Progenitor cell of endocrine pancreas (in vitro differentiated cells): ENCODE measurements around the gene RERE. TPM values are rescaled to one million over a fixed set of nuclear protein-coding genes. Genes with fewer than 3 reads are reported as not detected.

ENCODE experiments used
- DNase-seq: peaks from one replicate; pipeline ENCODE4 v3.0.0; 2021; ENCODE audit warnings: low spot score; ENCODE audit not compliant: unreplicated experiment
- H3K27ac Mint-ChIP-seq: 2 replicates; pipeline ENCODE4 v1.8.0; 2021; ENCODE audit warnings: mild to moderate bottlenecking, moderate library complexity, mixed read lengths
- H3K27me3 Mint-ChIP-seq: 2 replicates; pipeline ENCODE4 v1.8.0; 2021; ENCODE audit warnings: mixed read lengths
- H3K36me3 Mint-ChIP-seq: 2 replicates; pipeline ENCODE4 v1.8.0; 2022; ENCODE audit warnings: mixed read lengths; ENCODE audit not compliant: insufficient read depth
- H3K4me1 Mint-ChIP-seq: 2 replicates; pipeline ENCODE4 v1.8.0; 2021; ENCODE audit warnings: low read depth, mixed read lengths
- H3K4me3 Mint-ChIP-seq: 2 replicates; pipeline ENCODE4 v1.8.0; 2021; ENCODE audit warnings: low read depth, mild to moderate bottlenecking, moderate library complexity, mixed read lengths
- H3K9me3 Mint-ChIP-seq: 2 replicates; pipeline ENCODE4 v1.8.0; 2021; ENCODE audit warnings: low read depth, mixed read lengths
- CTCF ChIP-seq: fragments of 200-600 bp; sonication (generic); IDR thresholded peaks from one replicate; pipeline ENCODE4 v1.5.0; 2021; ENCODE audit warnings: antibody characterized with exemption, mild to moderate bottlenecking; ENCODE audit not compliant: unreplicated experiment
- total RNA-seq: library from RNA; stranded (reverse); gene quantifications from 2 replicates; pipeline ENCODE4 v1.2.1, GENCODE V29; 2021

RERE gene
- total RNA-seq, 1 donor from 2014 or later = 329 TPM

- no peak overlapping the region for H3K4me3 Mint-ChIP-seq
- peaks cover 18% of the 10 kb centered on the region for H3K4me1 Mint-ChIP-seq
- H3K27ac Mint-ChIP-seq = no peak overlapping the region
- H3K36me3 Mint-ChIP-seq = no peaks in the 10 kb centered on the region
- DNase-seq = no peak
- no peaks in the 10 kb centered on the region for H3K9me3 Mint-ChIP-seq
- TF ChIP-seq CTCF = no peak
- H3K27me3 Mint-ChIP-seq = no peaks in the 10 kb centered on the region
These were observed 154.2 kb downstream of the RERE start for GRCh38 chr1:8663090-8663802.

- Mint-ChIP-seq H3K36me3 (peaks cover 3% of the 10 kb centered on the region), H3K27me3 (no peaks in the 10 kb centered on the region), H3K4me3 (no peak overlapping the region), H3K9me3 (no peaks in the 10 kb centered on the region), H3K27ac (peak overlapping the region; percentile 18), H3K4me1 (peaks cover 15% of the 10 kb centered on the region)
- no peak for DNase-seq
- no peak for TF ChIP-seq CTCF
These were observed 154.9 kb downstream of the RERE start for GRCh38 chr1:8662380-8663072.

DNA sequence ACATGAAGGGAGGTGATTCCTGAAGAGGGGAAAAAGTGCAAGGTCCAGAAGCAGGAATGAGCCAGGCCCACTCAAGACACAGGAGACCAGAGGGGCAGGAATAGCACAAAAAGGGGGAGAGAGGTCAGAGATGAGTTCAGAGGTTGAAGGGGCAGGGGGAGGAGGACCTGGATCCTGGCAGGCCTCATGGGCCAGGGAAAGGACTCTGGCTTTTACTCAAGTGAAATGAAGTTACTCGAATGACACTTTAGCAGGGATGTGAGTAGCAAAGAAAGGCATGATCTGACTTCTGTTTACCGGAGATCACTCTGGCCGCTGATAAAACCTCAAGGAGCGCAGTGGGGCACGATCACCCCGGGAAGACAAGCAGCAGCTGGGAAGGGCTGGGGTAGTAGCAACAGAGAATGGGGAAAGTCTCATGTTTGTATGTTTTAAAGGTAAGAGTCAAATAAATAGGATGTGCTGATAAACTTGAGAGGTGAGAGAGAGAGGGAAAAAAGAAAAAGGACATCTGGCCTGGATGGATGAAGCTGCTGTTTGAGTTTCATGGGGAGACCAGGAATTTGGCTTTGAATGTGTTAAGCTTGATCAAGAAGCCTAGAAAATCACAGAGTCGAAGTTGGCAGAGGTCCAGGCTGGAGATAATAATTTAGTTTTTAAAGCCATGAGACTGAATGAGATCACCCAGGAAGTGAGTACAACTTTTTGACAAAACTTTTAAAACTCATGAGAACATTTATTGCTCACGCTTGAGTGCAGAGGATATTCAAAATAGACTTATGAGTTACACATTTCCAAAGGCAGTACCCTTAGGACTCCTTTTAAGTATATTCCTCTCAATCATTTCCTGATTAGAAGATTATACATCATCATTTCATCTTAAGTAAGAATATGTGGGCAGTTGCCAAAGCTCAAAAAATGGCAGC is 156.0 kb downstream of the RERE start:
- H3K9me3 Mint-ChIP-seq = no peaks in the 10 kb centered on the region
- H3K36me3 Mint-ChIP-seq = peaks cover 3% of the 10 kb centered on the region
- no peak for TF ChIP-seq CTCF
- DNase-seq = no peak
- H3K27me3 Mint-ChIP-seq = no peaks in the 10 kb centered on the region
- no peak overlapping the region for H3K27ac Mint-ChIP-seq
- no peak overlapping the region for H3K4me3 Mint-ChIP-seq
- peaks cover 13% of the 10 kb centered on the region for H3K4me1 Mint-ChIP-seq

GRCh38 chr1:8660411-8660828 is 157.0 kb downstream of the RERE start:
- DNase-seq = no peak
- Mint-ChIP-seq H3K27me3 (no peaks in the 10 kb centered on the region), H3K9me3 (no peaks in the 10 kb centered on the region), H3K4me1 (peaks cover 17% of the 10 kb centered on the region), H3K36me3 (peaks cover 11% of the 10 kb centered on the region), H3K4me3 (no peak overlapping the region), H3K27ac (no peak overlapping the region)
- TF ChIP-seq CTCF = no peak

GRCh38 chr1:8659593-8659992 is 157.8 kb downstream of the RERE start:
- no peak for DNase-seq
- no peak overlapping the region for H3K4me3 Mint-ChIP-seq
- peaks cover 13% of the 10 kb centered on the region for H3K36me3 Mint-ChIP-seq
- peaks cover 17% of the 10 kb centered on the region for H3K4me1 Mint-ChIP-seq
- H3K27me3 Mint-ChIP-seq = no peaks in the 10 kb centered on the region
- no peaks in the 10 kb centered on the region for H3K9me3 Mint-ChIP-seq
- no peak for TF ChIP-seq CTCF
- H3K27ac Mint-ChIP-seq = no peak overlapping the region
